ENCODE data around the gene OBP2A. TPM values are rescaled to one million over a fixed set of nuclear protein-coding genes. Genes with fewer than 3 reads are reported as not detected.

The OBP2A gene
- total RNA-seq, 1 experiment from 2014 or later = not detected

GRCh38 chr9:135522137-135522877, 23.6 kb upstream of the OBP2A start:
- ChIA-PET POLR2A (no interaction called here), CTCF (interaction anchor here (1.2 to 5.6 kb wide), 2 partner anchors 17 to 265 kb away, joined by 3 to 42 read pairs; no protein-coding TSS in a partner anchor)
- no peak overlapping the region for H3K27ac Mint-ChIP-seq
- no peak overlapping the region for H3K4me3 Mint-ChIP-seq
- H3K4me1 Mint-ChIP-seq = peaks cover 9% of the 10 kb centered on the region
- TF ChIP-seq FOXJ3 (CRISPR knock-in tag; IDR thresholded peaks at IDR 0.05; ENCODE audit: borderline replicate concordance) (no peak), ZSCAN18 (CRISPR knock-in tag; IDR thresholded peaks at IDR 0.05) (no peak), GRHL2 (CRISPR knock-in tag; IDR thresholded peaks at IDR 0.05; ENCODE audit: insufficient replicate concordance, severe bottlenecking) (no peak), MXD4 (CRISPR knock-in tag; IDR thresholded peaks at IDR 0.05; ENCODE audit: borderline replicate concordance) (no peak), SP1 (CRISPR knock-in tag; conservative IDR thresholded peaks at IDR 0.05) (no peak), KAT7 (CRISPR knock-in tag; IDR thresholded peaks at IDR 0.05; ENCODE audit: borderline replicate concordance) (no peak), TCF7 (CRISPR knock-in tag; IDR thresholded peaks at IDR 0.05; ENCODE audit: low read depth) (no peak), NFATC4 (CRISPR knock-in tag; IDR thresholded peaks at IDR 0.05) (no peak), ZNF532 (CRISPR knock-in tag; IDR thresholded peaks at IDR 0.05; ENCODE audit: borderline replicate concordance) (no peak)
- no peaks in the 10 kb centered on the region for H3K27me3 Mint-ChIP-seq (ENCODE audit: low read depth)
- DNase-seq (ENCODE audit: low spot score) (no peak), ATAC-seq (no peak)
- peaks cover 7% of the 10 kb centered on the region for H3K9me3 Mint-ChIP-seq
- no peaks in the 10 kb centered on the region for H3K36me3 Mint-ChIP-seq

GRCh38 chr9:135522931-135523330, 23.0 kb upstream of the OBP2A start:
- ChIA-PET POLR2A (no interaction called here), CTCF (interaction anchor here (1.2 to 5.6 kb wide), 2 partner anchors 17 to 265 kb away, joined by 3 to 42 read pairs; no protein-coding TSS in a partner anchor)
- DNase-seq (ENCODE audit: low spot score) (no peak), ATAC-seq (peak; percentile 27)
- no peak overlapping the region for H3K4me3 Mint-ChIP-seq
- peaks cover 7% of the 10 kb centered on the region for H3K9me3 Mint-ChIP-seq
- peaks cover 9% of the 10 kb centered on the region for H3K4me1 Mint-ChIP-seq
- H3K27ac Mint-ChIP-seq = no peak overlapping the region
- H3K27me3 Mint-ChIP-seq (ENCODE audit: low read depth) = no peaks in the 10 kb centered on the region
- no peaks in the 10 kb centered on the region for H3K36me3 Mint-ChIP-seq
- TF ChIP-seq ARID4B (CRISPR knock-in tag; IDR thresholded peaks at IDR 0.05; ENCODE audit: borderline replicate concordance) (no peak), CBFB (CRISPR knock-in tag; IDR thresholded peaks at IDR 0.05; ENCODE audit: low read depth) (no peak), NFATC4 (CRISPR knock-in tag; IDR thresholded peaks at IDR 0.05) (no peak), ZNF512 (CRISPR knock-in tag; IDR thresholded peaks at IDR 0.05; ENCODE audit: borderline replicate concordance) (no peak), PRDM15 (CRISPR knock-in tag; IDR thresholded peaks at IDR 0.05) (no peak), FOXP1 (CRISPR knock-in tag; IDR thresholded peaks at IDR 0.05; ENCODE audit: borderline replicate concordance) (no peak), IRF1 (CRISPR knock-in tag; IDR thresholded peaks at IDR 0.05) (no peak), ZNF317 (CRISPR knock-in tag; IDR thresholded peaks at IDR 0.05; ENCODE audit: borderline replicate concordance, low read depth) (no peak), ZBTB21 (CRISPR knock-in tag; IDR thresholded peaks at IDR 0.05; ENCODE audit: borderline replicate concordance) (no peak)

All from WTC11 (cell line).